ENCODE measurements around the gene GPC5.
A peak's percentile ranks its signal among the peaks of the same experiment; 100 is the strongest.

Gene GPC5

GRCh38 chr13:92530364-92530763 lies 1131.9 kb downstream of the GPC5 start:
- H3K9ac ChIP-seq (ENCODE audit: low read length), result no peak overlapping the region
- no peaks in the 10 kb centered on the region for H3F3A ChIP-seq (ENCODE audit: insufficient read depth, low read length)
- no peaks in the 10 kb centered on the region for H3K4me1 ChIP-seq (ENCODE audit: insufficient read depth, low read length, severe bottlenecking)
- H3K9me3 ChIP-seq (ENCODE audit: low read length), result no peaks in the 10 kb centered on the region
- H2AFZ ChIP-seq (ENCODE audit: low read length), result no peak overlapping the region
- no peak overlapping the region for H3K27ac ChIP-seq (ENCODE audit: low read depth, low read length, poor library complexity, severe bottlenecking)
- peak; percentile 12; the same call in 1 of the 2 replicates for TF ChIP-seq CTCF (IDR thresholded peaks at IDR 0.05; ENCODE audit: low read length)
- no peak for TF ChIP-seq EZH2 (IDR thresholded peaks at IDR 0.05; ENCODE audit: borderline replicate concordance, low read length)
- H3K4me3 ChIP-seq (ENCODE audit: low read depth, low read length, poor library complexity, severe bottlenecking), result no peak overlapping the region
- H3K9me2 ChIP-seq (ENCODE audit: low read depth, low read length), result no peaks in the 10 kb centered on the region
- no peaks in the 10 kb centered on the region for H3K36me3 ChIP-seq (ENCODE audit: insufficient read depth, low read length)
- no peak overlapping the region for H3K4me2 ChIP-seq (ENCODE audit: low read length)
- H4K20me1 ChIP-seq (ENCODE audit: insufficient read depth, low read length), result no peaks in the 10 kb centered on the region
- no peaks in the 10 kb centered on the region for H3K27me3 ChIP-seq (ENCODE audit: insufficient read depth, low read length)
- no peaks in the 10 kb centered on the region for H3K79me2 ChIP-seq (ENCODE audit: insufficient read depth, low read length)

- H3K36me3 ChIP-seq (ENCODE audit: insufficient read depth, low read length), result no peaks in the 10 kb centered on the region
- no peaks in the 10 kb centered on the region for H3K79me2 ChIP-seq (ENCODE audit: insufficient read depth, low read length)
- H2AFZ ChIP-seq (ENCODE audit: low read length), result no peak overlapping the region
- H4K20me1 ChIP-seq (ENCODE audit: insufficient read depth, low read length), result no peaks in the 10 kb centered on the region
- no peaks in the 10 kb centered on the region for H3K4me1 ChIP-seq (ENCODE audit: insufficient read depth, low read length, severe bottlenecking)
- no peak overlapping the region for H3K27ac ChIP-seq (ENCODE audit: low read depth, low read length, poor library complexity, severe bottlenecking)
- H3K9me2 ChIP-seq (ENCODE audit: low read depth, low read length), result no peaks in the 10 kb centered on the region
- H3K4me3 ChIP-seq (ENCODE audit: low read depth, low read length, poor library complexity, severe bottlenecking), result no peak overlapping the region
- H3K9me3 ChIP-seq (ENCODE audit: low read length), result no peaks in the 10 kb centered on the region
- no peak overlapping the region for H3K9ac ChIP-seq (ENCODE audit: low read length)
- H3K27me3 ChIP-seq (ENCODE audit: insufficient read depth, low read length), result no peaks in the 10 kb centered on the region
- no peak for TF ChIP-seq EZH2 (IDR thresholded peaks at IDR 0.05; ENCODE audit: borderline replicate concordance, low read length)
- no peak for TF ChIP-seq CTCF (IDR thresholded peaks at IDR 0.05; ENCODE audit: low read length)
- no peak overlapping the region for H3K4me2 ChIP-seq (ENCODE audit: low read length)
- no peaks in the 10 kb centered on the region for H3F3A ChIP-seq (ENCODE audit: insufficient read depth, low read length)
Measured at GRCh38 chr13:92535222-92536006, 1137.0 kb downstream of the GPC5 start.

- Histone ChIP-seq H3K9ac (ENCODE audit: low read length) (no peak overlapping the region), H3K4me2 (ENCODE audit: low read length) (no peak overlapping the region), H3K4me1 (ENCODE audit: insufficient read depth, low read length, severe bottlenecking) (no peaks in the 10 kb centered on the region), H3F3A (ENCODE audit: insufficient read depth, low read length) (no peaks in the 10 kb centered on the region), H3K27me3 (ENCODE audit: insufficient read depth, low read length) (no peaks in the 10 kb centered on the region), H3K36me3 (ENCODE audit: insufficient read depth, low read length) (no peaks in the 10 kb centered on the region), H3K9me2 (ENCODE audit: low read depth, low read length) (no peaks in the 10 kb centered on the region), H3K9me3 (ENCODE audit: low read length) (no peaks in the 10 kb centered on the region), H3K79me2 (ENCODE audit: insufficient read depth, low read length) (no peaks in the 10 kb centered on the region), H2AFZ (ENCODE audit: low read length) (no peak overlapping the region), H3K27ac (ENCODE audit: low read depth, low read length, poor library complexity, severe bottlenecking) (no peak overlapping the region), H4K20me1 (ENCODE audit: insufficient read depth, low read length) (no peaks in the 10 kb centered on the region), H3K4me3 (ENCODE audit: low read depth, low read length, poor library complexity, severe bottlenecking) (no peak overlapping the region)
- TF ChIP-seq EZH2 (IDR thresholded peaks at IDR 0.05; ENCODE audit: borderline replicate concordance, low read length), result no peak
- no peak for TF ChIP-seq CTCF (IDR thresholded peaks at IDR 0.05; ENCODE audit: low read length)
Measured at GRCh38 chr13:92537471-92537870, 1139.0 kb downstream of the GPC5 start.

Measured in OCI-LY1 (cell line).